K562 (cell line): ENCODE measurements around the gene STUB1. TPM values are rescaled to one million over a fixed set of nuclear protein-coding genes. Genes with fewer than 3 reads are reported as not detected.

ENCODE experiments used
- ADNP ChIP-seq: fragments of 200-800 bp; sonication (Bioruptor generic); IDR thresholded peaks from 2 replicates; pipeline ENCODE4 v1.6.1; 2016; ENCODE audit warnings: missing genetic modification characterization, missing compliant biosample characterization
- ATF3 ChIP-seq, 2 experiments: fragments of 450-650 bp in 1 of 2; sonication (generic) in 1 of 2; formaldehyde crosslinking in 1 of 2; IDR thresholded peaks in 1 of 2; conservative IDR thresholded peaks in 1 of 2; 2 replicates each; pipeline versions ENCODE4 v1.6.1 to v1.8.1; 2016 to 2023; ENCODE audit warnings: mild to moderate bottlenecking in 2 of 2, moderate library complexity in 2 of 2, inconsistent platforms in 1 of 2, missing genetic modification reagents in 1 of 2
- BRD9 ChIP-seq: fragments of 450-650 bp; IDR thresholded peaks from 2 replicates; pipeline ENCODE4 v1.6.1; 2018; ENCODE audit warnings: low read depth; ENCODE audit not compliant: partially characterized antibody
- CREB1 ChIP-seq, 2 experiments: sonication (generic) in 1 of 2; formaldehyde crosslinking in 1 of 2; IDR thresholded peaks; 2 replicates each; pipeline versions ENCODE4 v1.6.1 to v1.8.0; 2012 to 2022; ENCODE audit warnings: inconsistent platforms in 1 of 2, mild to moderate bottlenecking in 1 of 2, missing genetic modification reagents in 1 of 2, moderate library complexity in 1 of 2
- DACH1 ChIP-seq: fragments of 450-650 bp; IDR thresholded peaks from 2 replicates; pipeline ENCODE4 v1.6.1; 2018; ENCODE audit not compliant: partially characterized antibody
- DEAF1 ChIP-seq: fragments of 450-650 bp; formaldehyde crosslinking; IDR thresholded peaks from 2 replicates; pipeline ENCODE4 v1.4.0; 2020; ENCODE audit warnings: mild to moderate bottlenecking, moderate library complexity
- FOXK2 ChIP-seq, 2 experiments: fragments of 450-650 bp; IDR thresholded peaks in 1 of 2; conservative IDR thresholded peaks in 1 of 2; 2 replicates each; pipeline ENCODE4 v1.6.1; 2016; ENCODE audit warnings: low read depth in 2 of 2, mild to moderate bottlenecking in 1 of 2
- GATA2 ChIP-seq: sonication (generic); formaldehyde crosslinking; IDR thresholded peaks from 2 replicates; pipeline ENCODE4 v1.4.0; 2020; ENCODE audit warnings: mild to moderate bottlenecking, missing genetic modification reagents
- HEY1 ChIP-seq: fragments of 250-450 bp; sonication (Bioruptor Pico); IDR thresholded peaks from 2 replicates; pipeline ENCODE4 v1.5.0; 2020; ENCODE audit warnings: mild to moderate bottlenecking, moderate library complexity, borderline replicate concordance
- JUN ChIP-seq, 2 experiments: sonication (generic) in 1 of 2; formaldehyde crosslinking in 1 of 2; IDR thresholded peaks; 2 replicates each; pipeline versions ENCODE4 v1.6.1 to v1.8.0; 2012 to 2022; ENCODE audit warnings: borderline replicate concordance in 2 of 2, mild to moderate bottlenecking in 2 of 2, improper control_type of control experiment in 1 of 2, low read depth in 1 of 2, low read length in 1 of 2, missing genetic modification reagents in 1 of 2
- KLF6 ChIP-seq: fragments of 250-450 bp; sonication (Bioruptor Pico); IDR thresholded peaks from 2 replicates; pipeline ENCODE4 v1.4.0; 2020; ENCODE audit warnings: mild to moderate bottlenecking, moderate library complexity, borderline replicate concordance
- MAFF ChIP-seq: IDR thresholded peaks from 2 replicates; pipeline ENCODE4 v1.6.1; 2012; ENCODE audit warnings: low read length, improper control_type of control experiment
- POLR2A ChIP-seq: fragments of 450-650 bp; conservative IDR thresholded peaks from 2 replicates; pipeline ENCODE4 v1.6.1; 2016
- PTBP1 ChIP-seq: fragments of 200-400 bp; formaldehyde crosslinking; IDR thresholded peaks from 2 replicates; pipeline ENCODE4 v1.6.1; 2017; ENCODE audit warnings: low read depth, low read length
- RBFOX2 ChIP-seq: fragments of 200-400 bp; formaldehyde crosslinking; IDR thresholded peaks from 2 replicates; pipeline ENCODE4 v1.6.1; 2017; ENCODE audit warnings: low read depth, mild to moderate bottlenecking, low read length, moderate library complexity
- RNF219 ChIP-seq: fragments of 250-450 bp; sonication (Bioruptor Pico); IDR thresholded peaks from 2 replicates; pipeline ENCODE4 v1.5.0; 2022; ENCODE audit warnings: mild to moderate bottlenecking
- SOX6 ChIP-seq: fragments of 450-650 bp; IDR thresholded peaks from 2 replicates; pipeline ENCODE4 v1.6.1; 2014; ENCODE audit warnings: mild to moderate bottlenecking
- TARDBP ChIP-seq: fragments of 450-650 bp; IDR thresholded peaks from 2 replicates; pipeline ENCODE4 v1.6.1; 2016
- YY1 ChIP-seq, 3 experiments: IDR thresholded peaks; 2 replicates each; pipeline ENCODE4 v1.6.1; 2011; ENCODE audit warnings: low read length in 2 of 3, mild to moderate bottlenecking in 2 of 3, moderate library complexity in 2 of 3, borderline replicate concordance in 1 of 3, control low read depth in 1 of 3, low read depth in 1 of 3; ENCODE audit not compliant: insufficient read depth in 3 of 3, insufficient replicate concordance in 2 of 3, control insufficient read depth in 1 of 3, insufficient read length in 1 of 3; ENCODE audit errors: extremely low read depth in 1 of 3
- ZFP91 ChIP-seq: sonication (generic); formaldehyde crosslinking; IDR thresholded peaks from 2 replicates; pipeline ENCODE4 v1.8.0; 2022; ENCODE audit warnings: mild to moderate bottlenecking, missing genetic modification reagents
- polyA plus RNA-seq, 8 experiments: library from polyadenylated mRNA; depleted of rRNA in 4 of 8; stranded (reverse) in 5 of 8; unstranded in 3 of 8; fragments of >200 nt; fragmentation: Nextera tagmentation in 2 of 8; fragmentation: Illumina TruSeq in 1 of 8; extraction: Ambion mirVana in 2 of 8; extraction: Trizol in 1 of 8; gene quantifications; 2 replicates each; pipeline versions ENCODE4 v1.2.1 to v1.2.3, GENCODE V29; 2011 to 2014; ENCODE audit warnings: inconsistent platforms in 1 of 8, missing spikeins in 1 of 8
- total RNA-seq, 7 experiments: library from RNA; depleted of rRNA in 6 of 7; stranded (reverse); fragments of >200 nt in 6 of 7; fragmentation: Illumina TruSeq in 2 of 7; extraction: Trizol in 2 of 7; gene quantifications; 2 replicates each; pipeline versions ENCODE4 v1.2.1 to v1.2.3, GENCODE V29; 2011 to 2021; ENCODE audit warnings: low replicate concordance in 1 of 7

STUB1 gene
- total and polyA plus RNA-seq, 9 of the 15 experiments (the other 6 are each of a cell fraction or from before 2014, with no cell fraction given) = 10.6 to 251 (median 152) TPM

- TF ChIP-seq ZFP91 (CRISPR knock-in tag) = no peak
- no peak for TF ChIP-seq GATA2
- peak; percentile 64 for TF ChIP-seq RBFOX2
- TF ChIP-seq HEY1 (CRISPR knock-in tag) = no peak
- no peak for TF ChIP-seq DEAF1 (CRISPR knock-in tag)
- TF ChIP-seq BRD9 = no peak
- TF ChIP-seq MAFF = no peak
- 0 out of 2 replicates have a peak, but pooled peaks have one; percentile 43 for TF ChIP-seq TARDBP
- TF ChIP-seq RNF219 = no peak
- no peak for TF ChIP-seq YY1 (IDR thresholded peaks at IDR 0.05; ENCODE audit: borderline replicate concordance in 1 of 3, control insufficient read depth in 1 of 3, extremely low read depth in 1 of 3, insufficient read depth in 3 of 3, insufficient read length in 1 of 3, insufficient replicate concordance in 2 of 3, low read depth in 1 of 3, low read length in 2 of 3)
- peak; percentile 80 for TF ChIP-seq POLR2A
- 0 out of 2 replicates have a peak, but pooled peaks have one; percentile 8 for TF ChIP-seq CREB1 (IDR thresholded peaks at IDR 0.05)
- TF ChIP-seq CREB1 (CRISPR knock-in tag; IDR thresholded peaks at IDR 0.05) = no peak
- TF ChIP-seq KLF6 (CRISPR knock-in tag) = no peak
- peak; percentile 65 to 69 for TF ChIP-seq FOXK2 (conservative IDR thresholded peaks at IDR 0.05 in 1 of 2, IDR thresholded peaks at IDR 0.05 in 1 of 2; ENCODE audit: low read depth in 2 of 2)
- peak; percentile 16; the same call in 1 of the 2 replicates for TF ChIP-seq PTBP1
- TF ChIP-seq ADNP (tag) = no peak
- no peak for TF ChIP-seq DACH1
- TF ChIP-seq SOX6 = no peak
- no peak for TF ChIP-seq ATF3 (IDR thresholded peaks at IDR 0.05)
- no peak for TF ChIP-seq ATF3 (CRISPR knock-in tag; conservative IDR thresholded peaks at IDR 0.05)
- TF ChIP-seq JUN (IDR thresholded peaks at IDR 0.05; ENCODE audit: borderline replicate concordance, low read depth, low read length) = no peak
- TF ChIP-seq JUN (CRISPR knock-in tag; IDR thresholded peaks at IDR 0.05; ENCODE audit: borderline replicate concordance) = 0 out of 2 replicates have a peak, but pooled peaks have one; percentile 58
Measured at GRCh38 chr16:727291-727977, 47.2 kb downstream of the STUB1 start (continued).
